ENCODE measurements around the gene ENOX1.

ENOX1 gene

GRCh38 chr13:43580280-43580679 lies 206.5 kb downstream of the ENOX1 start:
- no peak for ATAC-seq
- TF ChIP-seq ZNF565 (CRISPR knock-in tag; conservative IDR thresholded peaks at IDR 0.05; ENCODE audit: low read depth) (no peak), CREB5 (CRISPR knock-in tag; IDR thresholded peaks at IDR 0.05; ENCODE audit: low read depth) (no peak), POU6F1 (CRISPR knock-in tag; IDR thresholded peaks at IDR 0.05; ENCODE audit: borderline replicate concordance, low read depth) (no peak), RARB (CRISPR knock-in tag; IDR thresholded peaks at IDR 0.05) (no peak)

GRCh38 chr13:43579321-43579720 lies 207.5 kb downstream of the ENOX1 start:
- TF ChIP-seq CREB5 (CRISPR knock-in tag; IDR thresholded peaks at IDR 0.05; ENCODE audit: low read depth): no peak
- TF ChIP-seq BACH2 (CRISPR knock-in tag; IDR thresholded peaks at IDR 0.05; ENCODE audit: borderline replicate concordance): no peak
- TF ChIP-seq CSRNP3 (CRISPR knock-in tag; IDR thresholded peaks at IDR 0.05): no peak
- no peak for TF ChIP-seq CSDC2 (CRISPR knock-in tag; IDR thresholded peaks at IDR 0.05)
- TF ChIP-seq TCF4 (CRISPR knock-in tag; IDR thresholded peaks at IDR 0.05; ENCODE audit: borderline replicate concordance): no peak
- ATAC-seq: no peak

GRCh38 chr13:43574605-43575004 lies 212.2 kb downstream of the ENOX1 start:
- ATAC-seq: no peak
- no peak for TF ChIP-seq ZFP30 (CRISPR knock-in tag; IDR thresholded peaks at IDR 0.05)
- TF ChIP-seq ISL1 (CRISPR knock-in tag; IDR thresholded peaks at IDR 0.05): no peak
- TF ChIP-seq CSDC2 (CRISPR knock-in tag; IDR thresholded peaks at IDR 0.05): no peak
- TF ChIP-seq ARNTL (CRISPR knock-in tag; IDR thresholded peaks at IDR 0.05; ENCODE audit: borderline replicate concordance, low read depth): no peak
- TF ChIP-seq ZFP3 (CRISPR knock-in tag; IDR thresholded peaks at IDR 0.05): no peak
- TF ChIP-seq BACH2 (CRISPR knock-in tag; IDR thresholded peaks at IDR 0.05; ENCODE audit: borderline replicate concordance): no peak
- TF ChIP-seq POU6F1 (CRISPR knock-in tag; IDR thresholded peaks at IDR 0.05; ENCODE audit: borderline replicate concordance, low read depth): no peak
- no peak for TF ChIP-seq CSRNP3 (CRISPR knock-in tag; IDR thresholded peaks at IDR 0.05)

- ATAC-seq: no peak
- TF ChIP-seq OSR1 (CRISPR knock-in tag; IDR thresholded peaks at IDR 0.05): no peak
- no peak for TF ChIP-seq TOX (CRISPR knock-in tag; IDR thresholded peaks at IDR 0.05; ENCODE audit: borderline replicate concordance)
- TF ChIP-seq ISL1 (CRISPR knock-in tag; IDR thresholded peaks at IDR 0.05): peak; percentile 82
- TF ChIP-seq SNAI2 (CRISPR knock-in tag; IDR thresholded peaks at IDR 0.05): no peak
These were observed 212.8 kb downstream of the ENOX1 start for GRCh38 chr13:43573802-43574514.

- ATAC-seq: peak; percentile 24; the same call in 1 of the 3 replicates
- TF ChIP-seq GLIS3 (CRISPR knock-in tag; IDR thresholded peaks at IDR 0.05) (no peak), TOX (CRISPR knock-in tag; IDR thresholded peaks at IDR 0.05; ENCODE audit: borderline replicate concordance) (no peak), ARNTL (CRISPR knock-in tag; IDR thresholded peaks at IDR 0.05; ENCODE audit: borderline replicate concordance, low read depth) (no peak), ZNF565 (CRISPR knock-in tag; conservative IDR thresholded peaks at IDR 0.05; ENCODE audit: low read depth) (no peak), PATZ1 (CRISPR knock-in tag; IDR thresholded peaks at IDR 0.05; ENCODE audit: borderline replicate concordance) (no peak), ISL1 (CRISPR knock-in tag; IDR thresholded peaks at IDR 0.05) (no peak; the same call in 1 of the 2 replicates), ZNF8 (CRISPR knock-in tag; IDR thresholded peaks at IDR 0.05) (no peak), BACH2 (CRISPR knock-in tag; IDR thresholded peaks at IDR 0.05; ENCODE audit: borderline replicate concordance) (no peak), RARB (CRISPR knock-in tag; IDR thresholded peaks at IDR 0.05) (no peak), CSRNP3 (CRISPR knock-in tag; IDR thresholded peaks at IDR 0.05) (no peak), PPARA (CRISPR knock-in tag; IDR thresholded peaks at IDR 0.05; ENCODE audit: borderline replicate concordance) (no peak), ESRRG (CRISPR knock-in tag; IDR thresholded peaks at IDR 0.05) (no peak), CSDC2 (CRISPR knock-in tag; IDR thresholded peaks at IDR 0.05) (no peak)
These were observed 213.4 kb downstream of the ENOX1 start for GRCh38 chr13:43573361-43573740.
